ENCODE data around the gene WBP1L. TPM values are rescaled to one million over a fixed set of nuclear protein-coding genes. Genes with fewer than 3 reads are reported as not detected.

The WBP1L gene
- 121 and 137 TPM in 2 replicates for total RNA-seq

DNA sequence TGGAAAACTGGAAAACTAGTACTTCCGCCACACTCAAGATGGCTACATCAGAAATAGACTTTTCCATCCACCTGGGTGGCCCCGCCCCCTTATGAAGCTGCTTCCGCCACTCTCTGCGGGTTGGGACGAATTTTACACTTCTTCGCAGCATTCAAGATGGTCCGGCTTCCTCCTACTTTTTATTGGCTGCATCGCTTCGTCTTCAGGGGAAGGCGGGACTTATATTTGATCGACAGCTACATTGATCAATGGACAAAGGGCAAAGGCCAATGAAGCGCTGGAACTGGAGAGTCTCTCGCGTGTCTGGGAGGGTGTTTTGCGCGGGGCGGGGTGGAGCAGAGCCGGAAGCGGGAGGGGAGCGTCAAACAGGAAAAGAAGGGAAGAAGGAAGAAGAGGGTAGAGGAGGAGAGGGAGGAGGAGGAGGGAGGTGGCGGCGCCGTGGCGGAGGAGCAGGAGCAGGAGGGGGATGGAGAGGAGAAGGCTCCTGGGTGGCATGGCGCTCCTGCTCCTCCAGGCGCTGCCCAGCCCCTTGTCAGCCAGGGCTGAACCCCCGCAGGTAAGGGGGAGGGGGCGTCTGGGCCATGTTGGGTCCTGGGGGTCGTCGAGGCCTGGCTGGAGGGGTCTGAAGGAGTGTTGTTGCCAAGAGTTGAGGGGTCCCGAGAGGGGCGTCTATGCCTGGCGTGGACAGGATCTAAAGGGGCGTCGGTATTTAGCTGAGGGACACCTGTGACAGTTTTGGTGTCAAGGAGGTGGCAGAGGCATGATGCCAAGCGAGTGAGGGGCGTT is at the start of gene WBP1L:
Gene WBP1L (plus strand): TSS at position 361 of the 786 bp plus-strand sequence. CDS start 106 bp downstream, at position 467.

DNA sequence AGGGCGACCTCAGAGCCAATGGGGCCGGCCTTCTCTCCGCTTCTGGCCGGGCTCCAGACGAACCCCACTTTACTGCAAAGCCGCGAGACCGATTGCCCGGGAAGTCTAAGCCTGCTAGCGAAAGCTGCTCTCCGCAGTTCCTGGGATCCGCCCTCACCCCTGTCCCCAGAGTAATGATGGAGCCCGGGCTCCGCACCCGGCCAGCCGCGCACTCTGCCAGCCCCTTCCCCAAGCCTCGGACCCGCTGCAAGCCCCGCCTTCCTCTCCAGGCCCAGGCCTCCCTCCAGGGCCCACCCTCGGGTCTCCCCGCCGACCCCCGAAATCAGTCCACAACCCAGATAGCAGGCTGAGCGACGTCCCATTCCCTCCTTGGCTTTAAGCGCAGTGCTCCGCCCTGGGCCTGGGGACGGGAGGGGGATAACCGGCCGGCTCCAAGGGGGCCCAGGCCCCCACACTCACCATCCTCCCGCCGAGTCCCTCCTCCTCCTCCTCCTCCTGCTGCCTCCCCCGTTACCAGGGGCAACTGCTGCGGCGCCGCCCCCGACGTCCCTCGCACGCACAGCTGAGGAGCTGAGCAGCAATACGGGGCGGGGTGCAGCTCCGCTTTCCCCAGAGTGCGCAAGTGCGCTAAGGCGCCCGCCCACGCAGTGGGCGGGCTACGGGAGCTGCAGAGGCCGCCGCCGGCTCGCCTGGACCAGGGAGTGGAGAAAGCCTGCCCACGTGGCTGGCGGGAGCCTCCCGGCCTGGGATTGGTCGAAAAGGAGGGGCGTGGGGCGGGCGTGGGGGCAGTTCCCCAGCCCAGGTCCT is 29.7 kb upstream of the WBP1L start, which contains the start of gene ARL3:
Gene ARL3 (minus strand): TSS at position 584 of the 807 bp plus-strand sequence. CDS start 122 bp downstream, at position 462.

DNA sequence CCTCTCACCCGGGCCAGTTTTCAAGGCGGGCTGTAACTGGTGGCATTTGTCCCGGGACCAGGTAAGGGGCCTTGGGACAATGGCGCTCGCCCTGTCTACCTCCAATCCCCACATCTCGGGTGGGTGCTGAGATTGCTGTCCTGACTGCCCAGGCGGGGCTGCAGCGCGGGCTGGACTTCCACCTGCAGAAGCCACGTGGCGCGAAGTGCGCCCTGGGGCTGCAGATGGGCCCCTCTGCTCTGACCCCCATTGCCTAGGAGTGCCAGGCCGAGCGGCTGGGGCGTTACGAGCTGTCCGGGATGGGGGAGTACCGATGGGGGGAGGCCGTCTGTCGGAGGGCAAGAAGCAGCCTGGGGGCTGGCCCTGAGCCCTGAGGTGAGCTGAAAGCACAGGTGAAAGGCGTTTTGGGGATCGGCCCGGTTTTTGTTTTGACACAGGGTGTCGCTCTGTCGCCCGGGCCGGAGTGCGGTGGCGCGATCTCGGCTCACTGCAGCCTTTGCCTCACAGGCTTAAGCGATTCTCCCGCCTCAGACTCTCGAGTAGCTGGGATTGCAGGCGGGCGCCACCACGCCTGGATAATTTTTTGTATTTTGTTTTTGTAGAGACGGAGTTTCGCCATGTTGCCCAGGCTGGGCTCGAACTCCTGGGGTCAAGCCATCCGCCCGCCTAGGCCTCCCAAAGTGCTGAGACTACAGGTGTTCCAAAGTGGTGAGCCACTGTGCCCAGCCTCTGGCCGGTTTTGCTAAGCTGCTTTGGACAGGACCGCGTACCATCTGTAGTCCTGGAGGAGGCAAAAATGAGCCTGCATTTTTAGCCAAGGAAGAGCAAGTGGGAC is 28.9 kb upstream of the WBP1L start, which contains the start of gene SFXN2:
Gene SFXN2 (plus strand): TSS at position 16 of the 835 bp plus-strand sequence. CDS start 12,001 bp downstream, outside the sequence.

DNA sequence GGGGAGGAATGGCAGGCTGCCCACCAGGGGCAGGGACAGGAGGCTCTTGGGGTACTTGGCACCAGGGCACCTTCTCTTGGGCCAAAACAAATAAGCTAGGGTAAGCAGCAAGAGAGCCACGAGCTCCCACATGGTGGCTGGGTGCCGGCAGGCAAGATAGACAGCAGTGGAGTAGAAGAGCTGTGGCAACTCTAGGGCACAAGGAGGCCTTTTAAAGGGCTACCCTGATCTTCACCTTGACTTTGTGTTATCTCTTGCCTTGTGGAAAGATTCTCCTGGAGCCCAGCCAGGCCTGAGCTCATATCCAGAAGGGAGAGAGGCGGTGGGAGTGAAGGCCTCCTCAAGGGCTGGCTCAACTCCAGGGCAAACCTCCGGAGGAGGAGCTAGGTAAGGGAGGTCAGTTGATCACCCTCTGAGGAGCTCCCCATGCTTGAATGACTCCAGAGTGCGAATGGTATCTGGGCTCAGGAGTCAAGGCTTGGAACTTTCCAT is 93.5 kb downstream of the WBP1L start, which contains the start of gene CYP17A1:
Gene CYP17A1 (minus strand): TSS at position 184 of the 492 bp plus-strand sequence. CDS start 52 bp downstream, at position 132.

Small RNA genes within 50 kb of the gene (small RNA-seq; reads per million reads assigned to genes)
- not detected for gene RNU6-1231P

Other genes starting within 250 kb of the WBP1L start
- gene ACTR1A, start 241.2 kb upstream of the WBP1L start, total RNA-seq, result 102 and 119 TPM in 2 replicates
- 6.9 and 8.1 TPM in 2 replicates for gene SUFU, start 240.0 kb upstream of the WBP1L start, total RNA-seq
- 148 and 160 TPM in 2 replicates for gene TRIM8, start 99.5 kb upstream of the WBP1L start, total RNA-seq
- 6.3 and 7.8 TPM in 2 replicates for gene ARL3, start 29.6 kb upstream of the WBP1L start, total RNA-seq
- 2.7 and 5.4 TPM in 2 replicates for gene SFXN2, start 29.3 kb upstream of the WBP1L start, total RNA-seq
- gene CYP17A1, start 93.5 kb downstream of the WBP1L start, total RNA-seq, result not detected in 2 replicates
- 27.7 and 30.2 TPM in 2 replicates for gene BORCS7, start 110.3 kb downstream of the WBP1L start, total RNA-seq
- gene AS3MT, start 125.5 kb downstream of the WBP1L start, total RNA-seq, result 10.2 and 12.2 TPM in 2 replicates
- 5.5 and 6.9 TPM in 2 replicates for gene CNNM2, start 174.3 kb downstream of the WBP1L start, total RNA-seq